Ovary (tissue), 9 donors: Measurements from ENCODE around the gene TMEM217. TPM values are rescaled to one million over a fixed set of nuclear protein-coding genes. Genes with fewer than 3 reads are reported as not detected.

Source experiments
- DNase-seq, 5 donors: peaks; one replicate each; pipeline ENCODE4 v3.0.0-alpha.2; 2019 to 2020
- H3K27ac ChIP-seq, 2 donors: fragments of 200-600 bp; one replicate each; pipeline versions ENCODE4 v1.5.1 to v1.8.0; 2019 to 2022
- H3K27me3 ChIP-seq: fragments of 200-600 bp; one replicate; pipeline ENCODE4 v1.8.0; 2022
- H3K36me3 ChIP-seq: fragments of 200-600 bp; sonication (generic); one replicate; pipeline ENCODE4 v1.5.1; 2019
- H3K4me1 ChIP-seq: one replicate; pipeline ENCODE4 v1.8.1; 2013; ENCODE audit warnings: mild to moderate bottlenecking, moderate library complexity; ENCODE audit not compliant: insufficient read depth
- H3K4me3 ChIP-seq: fragments of 200-600 bp; sonication (generic); one replicate; pipeline ENCODE4 v1.5.1; 2017
- H3K9me3 ChIP-seq, 2 donors: fragments of 200-600 bp in 1 of 2; sonication (generic) in 1 of 2; one replicate each; pipeline versions ENCODE4 v1.5.1 to v1.8.1; 2013 to 2019; ENCODE audit warnings: mild to moderate bottlenecking in 1 of 2, moderate library complexity in 1 of 2
- EP300 ChIP-seq: sonication (generic); formaldehyde crosslinking; IDR thresholded peaks from one replicate; pipeline ENCODE4 v1.6.1; 2017; ENCODE audit warnings: antibody characterized with exemption
- POLR2A ChIP-seq: fragments of 450-650 bp; IDR thresholded peaks from one replicate; pipeline ENCODE4 v1.6.1; 2017; ENCODE audit warnings: antibody characterized with exemption, mild to moderate bottlenecking, moderate library complexity
- WGBS, 3 donors: extraction: QIAGEN DNeasy Blood & Tissue Kit in 1 of 3; methylation state at CpG; one replicate each; pipeline versions ENCODE4 v1.1.5 to v1.1.7; 2013 to 2017; 5-methylcytosine and 5-hydroxymethylcytosine counted together
- intact Hi-C, 4 donors: fragments of 100-400 bp; cut with DNase I; formaldehyde crosslinking; loops; one replicate each; pipeline versions ENCODE4 v1.11.0 to v1.15.1; 2022 to 2023
- polyA plus RNA-seq, 2 donors: library from polyadenylated mRNA; stranded (reverse); fragments of 200-250 nt in 1 of 2; fragments of 350-450 nt in 1 of 2; fragmentation: Illumina TruSeq in 1 of 2; extraction: RNeasy Lipid Tissue Mini Kit (QIAGEN cat#74804) in 1 of 2; gene quantifications; one replicate each; pipeline ENCODE4 v1.2.3, GENCODE V29; 2013 to 2014
- total RNA-seq, 7 donors: library from RNA; depleted of rRNA in 2 of 7; stranded (reverse); fragments of >200 nt in 2 of 7; fragmentation: NEBNext Ultra II Directional in 3 of 7; extraction: Animal tissue kit (Norgen Biotek cat#: 25700) in 3 of 7; gene quantifications; one replicate each; pipeline versions ENCODE4 v1.1.0 to v1.2.4, GENCODE V29; 2016 to 2023
- TF ChIP-seq, protein P1 (sequence below), 3 donors: fragments of 450-650 bp in 2 of 3; fragments of 200-600 bp in 1 of 3; IDR thresholded peaks; one replicate each; pipeline versions ENCODE4 v1.5.1 to v1.8.0; 2016 to 2022; ENCODE audit warnings: antibody characterized with exemption in 3 of 3, mild to moderate bottlenecking in 1 of 3
- donor health status: DM: no; HTN: no; CAD: no; lungs with moderate emphysema.
- donor health status: DM: no; HTN: no; CAD: no.
- donor health status: Bipolar disorder and iron deficiency.
- donor health status: DM: yes; HTN: yes; CAD: no.
- donor health status: DM: no; HTN: no; CAD: no.
- donor health status: DM: yes; HTN: yes; CAD: no.

The TMEM217 gene
- total and polyA plus RNA-seq, 9 donors, result 0.39 to 4.6 (median 1.5) TPM

DNA sequence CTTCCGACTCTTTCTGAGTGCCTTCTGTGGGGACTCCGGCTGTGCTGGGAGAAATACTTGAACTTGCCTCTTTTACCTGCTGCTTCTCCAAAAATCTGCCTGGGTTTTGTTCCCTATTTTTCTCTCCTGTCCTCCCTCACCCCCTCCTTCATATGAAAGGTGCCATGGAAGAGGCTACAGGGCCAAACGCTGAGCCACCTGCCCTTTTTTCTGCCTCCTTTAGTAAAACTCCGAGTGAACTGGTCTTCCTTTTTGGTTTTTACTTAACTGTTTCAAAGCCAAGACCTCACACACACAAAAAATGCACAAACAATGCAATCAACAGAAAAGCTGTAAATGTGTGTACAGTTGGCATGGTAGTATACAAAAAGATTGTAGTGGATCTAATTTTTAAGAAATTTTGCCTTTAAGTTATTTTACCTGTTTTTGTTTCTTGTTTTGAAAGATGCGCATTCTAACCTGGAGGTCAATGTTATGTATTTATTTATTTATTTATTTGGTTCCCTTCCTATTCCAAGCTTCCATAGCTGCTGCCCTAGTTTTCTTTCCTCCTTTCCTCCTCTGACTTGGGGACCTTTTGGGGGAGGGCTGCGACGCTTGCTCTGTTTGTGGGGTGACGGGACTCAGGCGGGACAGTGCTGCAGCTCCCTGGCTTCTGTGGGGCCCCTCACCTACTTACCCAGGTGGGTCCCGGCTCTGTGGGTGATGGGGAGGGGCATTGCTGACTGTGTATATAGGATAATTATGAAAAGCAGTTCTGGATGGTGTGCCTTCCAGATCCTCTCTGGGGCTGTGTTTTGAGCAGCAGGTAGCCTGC, 83.2 kb downstream of the TMEM217 start:
- no peaks in the 10 kb centered on the region for H3K4me1 ChIP-seq
- no peaks in the 10 kb centered on the region for H3K9me3 ChIP-seq
- intact Hi-C loops, result loop anchor here in 2 of 4 donors (5.0 kb wide), 2 partner anchors 33 to 122 kb away; no protein-coding TSS in a partner anchor
- TF ChIP-seq, protein P1, sequence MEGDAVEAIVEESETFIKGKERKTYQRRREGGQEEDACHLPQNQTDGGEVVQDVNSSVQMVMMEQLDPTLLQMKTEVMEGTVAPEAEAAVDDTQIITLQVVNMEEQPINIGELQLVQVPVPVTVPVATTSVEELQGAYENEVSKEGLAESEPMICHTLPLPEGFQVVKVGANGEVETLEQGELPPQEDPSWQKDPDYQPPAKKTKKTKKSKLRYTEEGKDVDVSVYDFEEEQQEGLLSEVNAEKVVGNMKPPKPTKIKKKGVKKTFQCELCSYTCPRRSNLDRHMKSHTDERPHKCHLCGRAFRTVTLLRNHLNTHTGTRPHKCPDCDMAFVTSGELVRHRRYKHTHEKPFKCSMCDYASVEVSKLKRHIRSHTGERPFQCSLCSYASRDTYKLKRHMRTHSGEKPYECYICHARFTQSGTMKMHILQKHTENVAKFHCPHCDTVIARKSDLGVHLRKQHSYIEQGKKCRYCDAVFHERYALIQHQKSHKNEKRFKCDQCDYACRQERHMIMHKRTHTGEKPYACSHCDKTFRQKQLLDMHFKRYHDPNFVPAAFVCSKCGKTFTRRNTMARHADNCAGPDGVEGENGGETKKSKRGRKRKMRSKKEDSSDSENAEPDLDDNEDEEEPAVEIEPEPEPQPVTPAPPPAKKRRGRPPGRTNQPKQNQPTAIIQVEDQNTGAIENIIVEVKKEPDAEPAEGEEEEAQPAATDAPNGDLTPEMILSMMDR (IDR thresholded peaks at IDR 0.05), result no peak
- TF ChIP-seq EP300 (no peak), POLR2A (no peak)
- no peak overlapping the region for H3K4me3 ChIP-seq
- DNase-seq, result peak in 1 of 5 donors; percentile 31
- no peak overlapping the region for H3K27ac ChIP-seq
- no peaks in the 10 kb centered on the region for H3K27me3 ChIP-seq
- 66 to 70% (median 67%) methylated on average over 10 of the region's 10 CpGs for WGBS, 3 donors
- H3K36me3 ChIP-seq, result no peaks in the 10 kb centered on the region

DNA sequence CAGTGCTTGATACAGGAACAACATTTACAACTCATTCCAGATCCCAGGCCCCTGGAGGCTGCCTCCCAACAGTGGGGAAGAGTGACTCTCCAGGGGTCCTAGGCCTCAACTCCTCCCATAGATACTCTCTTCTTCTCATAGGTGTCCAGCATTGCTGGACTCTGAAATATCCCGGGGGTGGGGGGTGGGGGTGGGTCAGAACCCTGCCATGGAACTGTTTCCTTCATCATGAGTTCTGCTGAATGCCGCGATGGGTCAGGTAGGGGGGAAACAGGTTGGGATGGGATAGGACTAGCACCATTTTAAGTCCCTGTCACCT, 83.8 kb downstream of the TMEM217 start:
- DNase-seq, result no peak
- intact Hi-C loops, result loop anchor here in 2 of 4 donors (5.0 kb wide), 2 partner anchors 33 to 122 kb away; no protein-coding TSS in a partner anchor
- Histone ChIP-seq H3K27ac (no peak overlapping the region), H3K27me3 (no peaks in the 10 kb centered on the region), H3K36me3 (no peaks in the 10 kb centered on the region), H3K9me3 (no peaks in the 10 kb centered on the region), H3K4me3 (no peak overlapping the region), H3K4me1 (no peaks in the 10 kb centered on the region)
- TF ChIP-seq, protein P1 (IDR thresholded peaks at IDR 0.05), result no peak
- no peak for TF ChIP-seq POLR2A
- TF ChIP-seq EP300, result no peak
- WGBS, 3 donors, result 45 to 55% (median 45%) methylated on average over 3 of the region's 3 CpGs

DNA sequence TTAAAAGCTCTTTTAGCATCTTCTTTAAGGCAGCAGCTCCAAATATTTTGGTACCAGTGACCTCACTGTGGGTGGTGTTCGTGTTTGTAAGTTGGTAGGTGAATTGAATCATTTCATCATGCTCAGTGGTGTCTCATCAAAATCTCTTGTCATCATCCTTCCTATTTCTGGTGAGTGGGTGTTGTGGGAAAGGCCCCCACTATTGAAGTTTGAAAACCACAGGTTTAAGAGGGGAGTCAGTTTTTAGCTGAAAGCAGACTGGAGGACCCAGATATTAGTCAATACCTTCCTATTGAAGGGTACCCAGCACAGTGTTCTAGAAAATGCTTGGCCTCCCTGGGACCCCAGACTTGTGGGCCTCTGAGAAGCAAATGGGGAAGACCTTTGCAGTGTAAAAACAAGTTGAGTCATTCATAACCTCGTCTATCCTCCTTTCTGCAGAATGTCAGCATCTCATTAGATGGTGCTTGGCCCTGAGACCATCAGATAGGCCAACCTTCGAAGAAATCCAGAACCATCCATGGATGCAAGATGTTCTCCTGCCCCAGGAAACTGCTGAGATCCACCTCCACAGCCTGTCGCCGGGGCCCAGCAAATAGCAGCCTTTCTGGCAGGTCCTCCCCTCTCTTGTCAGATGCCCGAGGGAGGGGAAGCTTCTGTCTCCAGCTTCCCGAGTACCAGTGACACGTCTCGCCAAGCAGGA, 84.3 kb downstream of the TMEM217 start:
- no peaks in the 10 kb centered on the region for H3K27me3 ChIP-seq
- TF ChIP-seq, protein P1 (IDR thresholded peaks at IDR 0.05), result no peak
- TF ChIP-seq POLR2A (no peak), EP300 (no peak)
- peak in 1 of 5 donors; percentile 36 for DNase-seq
- no peak overlapping the region for H3K4me3 ChIP-seq
- WGBS, 3 donors, result 27 to 35% (median 30%) methylated on average over 9 of the region's 9 CpGs
- H3K27ac ChIP-seq, result no peak overlapping the region
- intact Hi-C loops, result loop anchor here in 3 of 4 donors (2.0 to 5.0 kb wide), 3 partner anchors 34 to 123 kb away; no protein-coding TSS in a partner anchor
- H3K9me3 ChIP-seq, result no peaks in the 10 kb centered on the region
- no peaks in the 10 kb centered on the region for H3K36me3 ChIP-seq
- H3K4me1 ChIP-seq, result peaks cover 2% of the 10 kb centered on the region

DNA sequence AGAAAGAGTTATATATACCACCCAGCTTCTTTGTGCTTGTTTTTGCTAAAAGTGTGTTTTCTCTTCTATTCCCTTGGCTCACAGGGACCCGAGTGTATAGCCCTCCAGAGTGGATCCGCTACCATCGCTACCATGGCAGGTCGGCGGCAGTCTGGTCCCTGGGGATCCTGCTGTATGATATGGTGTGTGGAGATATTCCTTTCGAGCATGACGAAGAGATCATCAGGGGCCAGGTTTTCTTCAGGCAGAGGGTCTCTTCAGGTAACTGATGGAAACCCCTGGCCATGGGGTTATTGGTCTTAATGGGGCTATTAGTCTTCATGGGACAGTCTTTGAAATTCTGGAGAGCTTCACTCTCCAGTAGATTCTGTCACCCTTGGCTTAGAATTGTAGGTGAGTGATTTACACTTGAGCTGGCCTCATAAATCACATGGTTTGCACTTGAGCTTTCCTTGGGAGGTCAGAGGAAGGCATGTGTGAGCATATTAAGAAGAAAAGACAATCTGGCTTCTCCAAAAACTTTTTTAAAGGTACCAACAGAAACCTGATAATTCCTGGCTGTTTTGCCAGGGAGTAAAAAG, 84.9 kb downstream of the TMEM217 start:
- H3K36me3 ChIP-seq, result no peaks in the 10 kb centered on the region
- intact Hi-C loops, result loop anchor here (1.0 to 5.0 kb wide), 4 partner anchors 34 to 122 kb away; no protein-coding TSS in a partner anchor
- H3K27ac ChIP-seq, result no peak overlapping the region
- WGBS, 3 donors, result 61 to 67% (median 62%) methylated on average over 7 of the region's 7 CpGs
- TF ChIP-seq, protein P1 (IDR thresholded peaks at IDR 0.05), result no peak
- TF ChIP-seq POLR2A (no peak), EP300 (no peak)
- no peak for DNase-seq
- no peaks in the 10 kb centered on the region for H3K9me3 ChIP-seq
- H3K4me3 ChIP-seq, result peak overlapping the region; percentile 84
- peaks cover 4% of the 10 kb centered on the region for H3K4me1 ChIP-seq
- no peaks in the 10 kb centered on the region for H3K27me3 ChIP-seq
